H1 (cell line): ENCODE results near the gene NIT2. TPM values are rescaled to one million over a fixed set of nuclear protein-coding genes. Genes with fewer than 3 reads are reported as not detected.

Source experiments
- CTCF ChIA-PET: fragments of 300-600 bp; sonication (Branson Sonifier 250); formaldehyde crosslinking; loops from one replicate; lab custom pipeline; 2021; ENCODE audit not compliant: partially characterized antibody; lab: Charles Lee
- POLR2A ChIA-PET: fragments of 300-600 bp; sonication (Branson Sonifier 250); formaldehyde crosslinking; loops from one replicate; lab custom pipeline; 2021; ENCODE audit warnings: inconsistent platforms; ENCODE audit not compliant: partially characterized antibody; lab: Charles Lee
- DNase-seq, 2 experiments: peaks; one replicate each; pipeline versions ENCODE4 v3.0.0 to v3.0.0-alpha.2; 2010 to 2022; ENCODE audit warnings: low spot score in 2 of 2, low read depth in 1 of 2, mixed read lengths in 1 of 2
- FAIRE-seq: peaks from 2 replicates; lab custom pipeline; 2011; peaks lifted over from hg19 to GRCh38; lab: Jason Lieb, UNC
- H2AFZ ChIP-seq: 2 replicates; pipeline ENCODE4 v1.8.1; 2012; ENCODE audit warnings: low read length, inconsistent platforms
- H2AK5ac ChIP-seq: 2 replicates; pipeline ENCODE4 v1.6.1; 2013; ENCODE audit warnings: low read depth, low read length
- H2BK120ac ChIP-seq: replicated peaks from 2 replicates; pipeline ENCODE3; 2013; ENCODE audit warnings: low read depth, low read length, inconsistent platforms
- H2BK12ac ChIP-seq: 2 replicates; pipeline ENCODE4 v1.6.1; 2013; ENCODE audit warnings: low read depth, low read length
- H2BK15ac ChIP-seq: 2 replicates; pipeline ENCODE4 v1.6.1; 2013; ENCODE audit warnings: low read length
- H2BK20ac ChIP-seq: 2 replicates; pipeline ENCODE4 v1.6.1; 2013; ENCODE audit warnings: low read length
- H2BK5ac ChIP-seq: 2 replicates; pipeline ENCODE4 v1.6.1; 2013; ENCODE audit warnings: low read depth, low read length
- H3K14ac ChIP-seq: 2 replicates; pipeline ENCODE4 v1.6.1; 2013; ENCODE audit warnings: inconsistent platforms; ENCODE audit not compliant: insufficient read length
- H3K18ac ChIP-seq: 2 replicates; pipeline ENCODE4 v1.6.1; 2013; ENCODE audit warnings: low read length; ENCODE audit errors: extremely low read depth
- H3K23ac ChIP-seq: 2 replicates; pipeline ENCODE4 v1.6.1; 2013; ENCODE audit warnings: inconsistent platforms; ENCODE audit not compliant: insufficient read length
- H3K23me2 ChIP-seq: 2 replicates; pipeline ENCODE4 v1.6.1; 2013; ENCODE audit warnings: low read depth, low read length
- H3K27ac ChIP-seq: 2 replicates; pipeline ENCODE4 v1.6.1; 2011; ENCODE audit warnings: low read depth, low read length, inconsistent platforms
- H3K27me3 ChIP-seq, 4 experiments: replicated peaks in 1 of 4; 1 replicate in 1 of 4; 2 replicates in 3 of 4; pipeline versions ENCODE4 v1.6.1 to v1.8.1; 2011 to 2013; ENCODE audit warnings: low read length in 3 of 4, mild to moderate bottlenecking in 3 of 4, inconsistent platforms in 2 of 4, mixed read lengths in 2 of 4, moderate library complexity in 1 of 4; ENCODE audit not compliant: control insufficient read depth in 3 of 4, insufficient read depth in 3 of 4; ENCODE audit errors: extremely low read depth in 1 of 4
- H3K36me3 ChIP-seq, 4 experiments: 2 replicates each; pipeline versions ENCODE4 v1.6.1 to v1.8.1; 2011 to 2013; ENCODE audit warnings: mild to moderate bottlenecking in 4 of 4, low read length in 3 of 4, moderate library complexity in 2 of 4, control low read depth in 1 of 4, inconsistent platforms in 1 of 4; ENCODE audit not compliant: insufficient read depth in 4 of 4, control insufficient read depth in 2 of 4
- H3K4ac ChIP-seq: replicated peaks from 2 replicates; pipeline ENCODE3; 2013; ENCODE audit warnings: low read length, low read depth, mixed read lengths, inconsistent platforms; ENCODE audit not compliant: insufficient read length
- H3K4me1 ChIP-seq, 4 experiments: replicated peaks in 1 of 4; 1 replicate in 1 of 4; 2 replicates in 3 of 4; pipeline versions ENCODE4 v1.6.1 to v1.8.1; 2011 to 2013; ENCODE audit warnings: low read length in 3 of 4, inconsistent platforms in 2 of 4, mixed read lengths in 1 of 4; ENCODE audit not compliant: insufficient read depth in 4 of 4, control insufficient read depth in 3 of 4
- H3K4me2 ChIP-seq, 2 experiments: 2 replicates each; pipeline versions ENCODE4 v1.6.1 to v1.8.1; 2011 to 2013; ENCODE audit warnings: low read depth in 2 of 2, low read length in 2 of 2, control low read depth in 1 of 2, inconsistent platforms in 1 of 2, mild to moderate bottlenecking in 1 of 2; ENCODE audit not compliant: insufficient read depth in 1 of 2
- H3K4me3 ChIP-seq, 4 experiments: fragments of 200-600, 300-600 bp in 1 of 4; sonication (generic), shearing (Covaris generic), sonication (Bioruptor Twin) in 1 of 4; 2 replicates each; pipeline versions ENCODE4 v1.5.1 to v1.8.1; 2011 to 2016; ENCODE audit warnings: low read length in 4 of 4, low read depth in 3 of 4, control low read depth in 2 of 4, inconsistent platforms in 2 of 4, mild to moderate bottlenecking in 2 of 4, mixed read lengths in 1 of 4, moderate library complexity in 1 of 4; ENCODE audit not compliant: insufficient read depth in 2 of 4; ENCODE audit errors: extremely low read depth in 1 of 4
- H3K56ac ChIP-seq: replicated peaks from 2 replicates; pipeline ENCODE3; 2013; ENCODE audit warnings: low read depth, mild to moderate bottlenecking, mixed read lengths, low read length, inconsistent platforms; ENCODE audit not compliant: insufficient read length
- H3K79me1 ChIP-seq: 2 replicates; pipeline ENCODE4 v1.6.1; 2013; ENCODE audit warnings: low read depth, low read length, control low read depth
- H3K79me2 ChIP-seq, 2 experiments: 2 replicates each; pipeline versions ENCODE4 v1.6.1 to v1.8.1; 2012 to 2013; ENCODE audit warnings: low read length in 2 of 2, mild to moderate bottlenecking in 2 of 2, inconsistent platforms in 1 of 2; ENCODE audit not compliant: insufficient read depth in 2 of 2, control insufficient read depth in 1 of 2
- H3K9ac ChIP-seq, 4 experiments: replicated peaks in 1 of 4; 1 replicate in 1 of 4; 2 replicates in 3 of 4; pipeline versions ENCODE4 v1.6.1 to v1.8.1; 2011 to 2013; ENCODE audit warnings: low read depth in 3 of 4, low read length in 3 of 4, control low read depth in 2 of 4, mild to moderate bottlenecking in 2 of 4, moderate library complexity in 2 of 4, inconsistent platforms in 1 of 4; ENCODE audit errors: extremely low read depth in 1 of 4
- H3K9me3 ChIP-seq, 2 experiments: 2 replicates each; pipeline versions ENCODE4 v1.6.1 to v1.8.1; 2012 to 2013; ENCODE audit warnings: mild to moderate bottlenecking in 2 of 2, moderate library complexity in 2 of 2, control low read depth in 1 of 2, inconsistent platforms in 1 of 2, low read depth in 1 of 2, low read length in 1 of 2, mixed read lengths in 1 of 2; ENCODE audit not compliant: insufficient read depth in 2 of 2
- H4K20me1 ChIP-seq, 2 experiments: replicated peaks in 1 of 2; 2 replicates each; pipeline versions ENCODE3 to v1.8.1; 2011 to 2013; ENCODE audit warnings: inconsistent platforms in 2 of 2, low read length in 2 of 2, mild to moderate bottlenecking in 1 of 2; ENCODE audit not compliant: insufficient read depth in 2 of 2, control insufficient read depth in 1 of 2
- H4K5ac ChIP-seq: 2 replicates; pipeline ENCODE4 v1.6.1; 2013; ENCODE audit warnings: low read length, low read depth, mixed read lengths, inconsistent platforms; ENCODE audit not compliant: insufficient read length
- H4K8ac ChIP-seq: 2 replicates; pipeline ENCODE4 v1.8.0; 2013; ENCODE audit warnings: mild to moderate bottlenecking, moderate library complexity, low read length, inconsistent platforms; ENCODE audit not compliant: insufficient read depth; ENCODE audit errors: extremely low read depth
- H4K91ac ChIP-seq: replicated peaks from 2 replicates; pipeline ENCODE3; 2013; ENCODE audit warnings: low read length, mixed read lengths, inconsistent platforms; ENCODE audit not compliant: insufficient read length
- BCL11A ChIP-seq, 2 experiments: IDR thresholded peaks; one replicate each; pipeline ENCODE4 v1.6.1; 2011; ENCODE audit warnings: low read depth in 2 of 2, low read length in 2 of 2, mild to moderate bottlenecking in 2 of 2
- EP300 ChIP-seq, 2 experiments: IDR thresholded peaks; 1 replicate in 1 of 2; 2 replicates in 1 of 2; pipeline ENCODE4 v1.6.1; 2011 to 2012; ENCODE audit warnings: low read depth in 2 of 2, low read length in 2 of 2, mild to moderate bottlenecking in 2 of 2, borderline replicate concordance in 1 of 2, inconsistent platforms in 1 of 2, moderate library complexity in 1 of 2
- NRF1 ChIP-seq: IDR thresholded peaks from 2 replicates; pipeline ENCODE4 v1.6.1; 2011; ENCODE audit warnings: mild to moderate bottlenecking, low read depth, low read length, improper control_type of control experiment
- WGBS, 2 experiments: shearing (Covaris generic) in 1 of 2; methylation state at CpG; one replicate each; pipeline versions ENCODE4 v1.1.6 to v1.1.7; 2013 to 2015; ENCODE audit warnings: low lambda C conversion rate in 2 of 2, mixed read lengths in 2 of 2, inconsistent platforms in 1 of 2, low coverage in 1 of 2, missing lambda C conversion rate in 1 of 2; ENCODE audit not compliant: insufficient replicate concordance in 2 of 2, insufficient coverage in 1 of 2, insufficient read length in 1 of 2; ENCODE audit errors: extremely low coverage in 1 of 2, missing lambda C conversion rate in 1 of 2; 5-methylcytosine and 5-hydroxymethylcytosine counted together
- polyA plus RNA-seq, 7 experiments: library from polyadenylated mRNA; depleted of rRNA in 3 of 7; stranded (reverse) in 5 of 7; unstranded in 2 of 7; fragments of >200 nt in 5 of 7; fragments of 200-250 nt in 2 of 7; gene quantifications; 1 replicate in 5 of 7; 2 replicates in 1 of 7; 4 replicates in 1 of 7; pipeline versions ENCODE4 v1.2.1 to v1.2.3, GENCODE V29; 2011 to 2013; ENCODE audit warnings: missing spikeins in 2 of 7, mixed read lengths in 2 of 7
- total RNA-seq: library from RNA; stranded (reverse); fragmentation: NEBNext Ultra II Directional; extraction: Animal tissue kit (Norgen Biotek cat#: 25700); gene quantifications from 2 replicates; pipeline ENCODE4 v1.2.1, GENCODE V29; 2021

NIT2 gene
- total and polyA plus RNA-seq, 2 of the 8 experiments (the other 6 are each of a cell fraction or from before 2014, with no cell fraction given): 15.2 to 25.3 TPM

GRCh38 chr3:100402256-100402655 lies 67.7 kb downstream of the NIT2 start:
- Histone ChIP-seq H3K4me2 (peak overlapping the region; percentile 91 to 92), H4K20me1 (peaks cover 12% of the 10 kb centered on the region in 2 experiments), H2BK20ac (no peak overlapping the region), H2AFZ (no peak overlapping the region), H3K23ac (no peak overlapping the region), H3K14ac (no peak overlapping the region), H3K9ac (peak overlapping the region; percentile 57 to 95 (median 81)), H4K91ac (no peak overlapping the region), H2BK15ac (no peak overlapping the region), H3K79me1 (no peaks in the 10 kb centered on the region), H3K79me2 (peaks cover 17 to 77% of the 10 kb centered on the region in 2 experiments), H3K27ac (no peak overlapping the region), H3K27me3 (no peaks in the 10 kb centered on the region), H3K4ac (no peak overlapping the region), H3K23me2 (peaks cover 16% of the 10 kb centered on the region), H2BK5ac (no peak overlapping the region), H3K9me3 (no peaks in the 10 kb centered on the region), H3K56ac (no peak overlapping the region), H3K4me3 (peak overlapping the region; percentile 59 to 96 (median 84)), H3K36me3 (no peaks in the 10 kb centered on the region; a peak in 1 of 8 replicates), H4K5ac (no peak overlapping the region), H3K18ac (no peak overlapping the region), H4K8ac (no peak overlapping the region), H3K4me1 (peaks cover 0 to 3% (median under 1%) of the 10 kb centered on the region in 4 experiments; a peak in 2 of 7 replicates), H2AK5ac (no peak overlapping the region), H2BK12ac (no peak overlapping the region), H2BK120ac (no peak overlapping the region)
- no peak for DNase-seq
- WGBS, 2 experiments: 32% methylated on average over 2 of the region's 2 CpGs; no CpG with 5 or more reads in 1 of the 2 experiments
- TF ChIP-seq BCL11A (IDR thresholded peaks at IDR 0.05; ENCODE audit: low read depth in 2 of 2, low read length in 2 of 2) (no peak), EP300 (IDR thresholded peaks at IDR 0.05; ENCODE audit: borderline replicate concordance in 1 of 2, low read depth in 2 of 2, low read length in 2 of 2) (no peak), NRF1 (no peak)
- POLR2A ChIA-PET: interaction anchor here (0.9 to 5.9 kb wide), 24 partner anchors 10 to 1175 kb away, joined by 3 to 58 read pairs (median 4); partner anchors contain the start of genes NIT2, TFG and TMEM45A
- CTCF ChIA-PET: interaction anchor here (0.6 to 2.3 kb wide), 5 partner anchors 17 to 184 kb away, joined by 3 to 7 read pairs (median 5); no protein-coding TSS in a partner anchor
- no peak for FAIRE-seq
